ENCODE data around the gene TOMT. TPM values are rescaled to one million over a fixed set of nuclear protein-coding genes. Genes with fewer than 3 reads are reported as not detected.

The TOMT gene
- total RNA-seq, 1 experiment from 2014 or later = not detected

GRCh38 chr11:72116019-72116755 is 10.5 kb downstream of the TOMT start:
- Mint-ChIP-seq H3K4me1 (peaks cover 14% of the 10 kb centered on the region), H3K4me3 (no peak overlapping the region), H3K27ac (no peak overlapping the region), H3K36me3 (no peaks in the 10 kb centered on the region), H3K9me3 (peaks cover 12% of the 10 kb centered on the region), H3K27me3 (ENCODE audit: low read depth) (peaks cover 65% of the 10 kb centered on the region)
- no peak for ATAC-seq
- no peak for DNase-seq (ENCODE audit: low spot score)
- CTCF ChIA-PET = no interaction called here
- POLR2A ChIA-PET = no interaction called here
- TF ChIP-seq TEAD4 (CRISPR knock-in tag; IDR thresholded peaks at IDR 0.05) (no peak), GABPB1 (CRISPR knock-in tag; IDR thresholded peaks at IDR 0.05) (no peak), ZNF512 (CRISPR knock-in tag; IDR thresholded peaks at IDR 0.05; ENCODE audit: borderline replicate concordance) (no peak), ESRRA (CRISPR knock-in tag; IDR thresholded peaks at IDR 0.05; ENCODE audit: borderline replicate concordance) (no peak), NR2C2 (CRISPR knock-in tag; IDR thresholded peaks at IDR 0.05) (no peak), CTCF (IDR thresholded peaks at IDR 0.05) (no peak), SMAD4 (CRISPR knock-in tag; IDR thresholded peaks at IDR 0.05) (no peak), FOXJ3 (CRISPR knock-in tag; IDR thresholded peaks at IDR 0.05; ENCODE audit: borderline replicate concordance) (no peak), TEAD1 (CRISPR knock-in tag; IDR thresholded peaks at IDR 0.05) (no peak), OVOL2 (CRISPR knock-in tag; IDR thresholded peaks at IDR 0.05; ENCODE audit: borderline replicate concordance) (no peak), PRRX2 (CRISPR knock-in tag; IDR thresholded peaks at IDR 0.05) (no peak), TP53 (CRISPR knock-in tag; IDR thresholded peaks at IDR 0.05) (no peak)

GRCh38 chr11:72119198-72119597 is 13.5 kb downstream of the TOMT start:
- no peak overlapping the region for H3K4me3 Mint-ChIP-seq
- H3K4me1 Mint-ChIP-seq = no peaks in the 10 kb centered on the region
- peaks cover 74% of the 10 kb centered on the region for H3K27me3 Mint-ChIP-seq (ENCODE audit: low read depth)
- no peaks in the 10 kb centered on the region for H3K36me3 Mint-ChIP-seq
- ATAC-seq = no peak
- no peak for DNase-seq (ENCODE audit: low spot score)
- H3K9me3 Mint-ChIP-seq = peaks cover 13% of the 10 kb centered on the region
- no peak overlapping the region for H3K27ac Mint-ChIP-seq
- POLR2A ChIA-PET = no interaction called here
- CTCF ChIA-PET = interaction anchor here (1.1 kb wide), 1 partner anchor 63 kb away, joined by 3 read pairs; no protein-coding TSS in a partner anchor
- TF ChIP-seq TEAD4 (CRISPR knock-in tag; IDR thresholded peaks at IDR 0.05) (no peak), ZBTB21 (CRISPR knock-in tag; IDR thresholded peaks at IDR 0.05; ENCODE audit: borderline replicate concordance) (no peak), CBFB (CRISPR knock-in tag; IDR thresholded peaks at IDR 0.05; ENCODE audit: low read depth) (no peak), USF2 (CRISPR knock-in tag; IDR thresholded peaks at IDR 0.05) (no peak), GTF2I (CRISPR knock-in tag; conservative IDR thresholded peaks at IDR 0.05) (no peak), ZNF232 (CRISPR knock-in tag; IDR thresholded peaks at IDR 0.05) (no peak), KAT7 (CRISPR knock-in tag; IDR thresholded peaks at IDR 0.05; ENCODE audit: borderline replicate concordance) (no peak), MAX (CRISPR knock-in tag; IDR thresholded peaks at IDR 0.05) (no peak), E2F1 (CRISPR knock-in tag; IDR thresholded peaks at IDR 0.05) (no peak), ZNF671 (CRISPR knock-in tag; IDR thresholded peaks at IDR 0.05) (no peak), OVOL2 (CRISPR knock-in tag; IDR thresholded peaks at IDR 0.05; ENCODE audit: borderline replicate concordance) (no peak), AR (CRISPR knock-in tag; IDR thresholded peaks at IDR 0.05) (no peak), EMX1 (CRISPR knock-in tag; IDR thresholded peaks at IDR 0.05) (no peak)
